NCI-H1694 (cell line): ENCODE results near the gene LMF1.

Source experiments
- DNase-seq: peaks from one replicate; lab custom pipeline; 2025; lab: John Stamatoyannopoulos, UW

LMF1 gene

DNA sequence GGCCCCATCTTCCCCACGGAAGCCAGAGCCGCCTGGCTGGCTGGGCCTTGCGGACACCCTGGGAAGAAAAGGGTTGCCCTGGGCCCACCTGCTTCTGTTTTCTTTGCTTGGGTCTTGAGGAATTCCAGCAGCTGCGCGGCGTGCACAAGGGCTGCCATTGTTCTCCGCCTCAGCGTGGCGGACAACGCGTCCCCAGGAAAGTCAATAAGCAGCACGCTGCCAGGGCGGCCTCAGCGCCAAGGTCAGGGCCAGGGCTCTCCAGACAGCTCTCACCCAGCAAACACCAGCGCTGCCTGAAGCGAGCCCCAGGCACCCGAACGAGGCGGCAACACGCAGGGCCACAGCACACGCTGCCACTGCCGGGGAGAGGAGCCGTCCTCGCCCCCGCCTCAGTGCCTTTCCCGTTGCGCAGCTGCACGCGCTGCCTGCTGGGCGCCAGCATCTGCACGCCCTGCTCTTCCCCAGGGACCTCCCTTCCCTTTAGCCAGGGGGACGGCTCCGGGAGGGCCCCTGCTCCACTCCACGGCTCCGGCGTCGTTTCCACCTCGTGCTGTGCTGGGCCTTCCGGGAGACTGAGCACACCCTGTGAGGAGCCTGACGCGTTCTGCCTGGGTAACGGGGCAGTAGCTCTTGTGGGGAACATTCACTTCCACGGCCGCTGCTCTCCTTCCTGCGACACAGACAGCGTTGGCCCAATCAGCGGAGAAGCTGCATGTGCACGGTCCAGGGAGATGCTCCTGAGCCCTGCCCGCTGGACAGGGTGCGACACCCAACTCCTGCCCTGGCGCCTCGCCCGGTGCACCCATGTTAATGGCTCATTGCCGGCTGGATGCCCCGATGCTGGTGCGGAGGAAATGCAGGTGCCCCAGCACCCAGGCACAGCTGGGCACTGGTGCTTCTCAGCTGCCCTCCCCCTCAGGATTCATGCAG, 57.8 kb downstream of the LMF1 start:
- DNase-seq: no peak

DNA sequence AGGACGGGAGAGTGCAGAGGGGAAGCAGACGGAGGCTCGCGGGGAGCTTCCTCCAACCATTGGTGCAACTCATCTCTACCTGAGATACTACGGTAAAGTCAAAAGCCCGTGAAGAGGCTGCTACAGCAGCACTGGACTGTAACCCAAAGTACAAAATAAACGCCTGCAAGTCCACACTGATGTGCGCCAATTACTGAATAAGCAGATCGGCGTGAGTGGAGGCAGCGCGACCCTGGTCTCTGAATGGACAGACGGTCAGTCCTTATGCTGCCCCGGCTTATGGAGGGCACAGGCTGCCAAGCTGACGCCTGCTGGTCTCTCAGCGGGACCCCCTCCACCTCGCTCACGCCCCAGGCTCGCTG, 58.5 kb downstream of the LMF1 start:
- DNase-seq: no peak

DNA sequence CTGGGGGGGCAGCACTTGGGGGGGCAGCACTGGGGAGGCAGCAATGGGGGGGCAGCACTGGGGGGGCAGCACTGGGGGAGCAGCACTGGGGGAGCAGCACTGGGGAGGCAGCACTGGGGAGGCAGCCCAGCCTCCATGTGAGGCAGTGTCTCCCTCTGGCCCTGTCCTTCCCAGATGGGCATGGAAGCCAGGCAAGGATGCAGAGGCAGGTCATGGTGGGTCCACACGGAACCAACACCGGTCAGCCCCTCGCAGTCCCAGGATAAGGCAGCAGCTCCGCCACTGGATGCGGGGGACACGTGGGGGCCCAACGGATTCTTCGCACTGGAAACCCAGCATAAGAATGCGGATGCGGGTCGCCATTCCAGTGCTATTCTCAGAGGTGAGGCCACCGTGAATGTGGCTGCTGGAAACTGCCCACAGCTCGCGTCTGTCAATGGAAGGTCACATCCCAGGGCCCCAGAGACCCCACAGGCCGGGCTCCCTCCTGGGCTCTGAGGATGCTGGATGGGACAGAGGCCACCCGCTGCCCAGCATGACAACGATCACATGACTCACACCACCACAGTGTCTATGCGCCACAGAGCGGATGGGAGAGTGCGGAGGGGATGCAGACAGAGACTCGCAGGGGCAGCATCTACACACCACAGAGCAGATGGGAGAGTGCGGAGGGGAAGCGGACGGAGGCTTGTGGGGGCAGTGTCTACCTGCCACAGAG, 59.0 kb downstream of the LMF1 start:
- no peak for DNase-seq

DNA sequence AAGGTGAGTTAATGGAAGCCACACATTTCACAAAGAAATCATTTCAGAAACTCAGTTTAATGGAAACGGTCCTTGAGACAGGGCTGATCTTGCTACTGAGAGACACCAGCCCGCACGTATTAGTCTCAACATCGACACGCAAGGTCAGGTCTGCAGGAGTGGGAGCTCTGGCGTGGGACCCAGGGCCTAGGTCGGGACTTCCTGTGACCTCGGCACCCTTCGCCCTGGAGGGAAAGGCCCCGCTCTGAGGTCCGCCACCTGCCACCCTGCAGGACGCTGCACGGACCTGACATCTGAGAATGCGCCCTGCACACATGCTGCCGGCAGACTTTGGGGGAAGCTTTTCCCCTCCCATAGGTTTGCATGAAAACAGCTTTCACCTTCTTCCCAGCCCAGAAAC, 59.7 kb downstream of the LMF1 start:
- DNase-seq: no peak

DNA sequence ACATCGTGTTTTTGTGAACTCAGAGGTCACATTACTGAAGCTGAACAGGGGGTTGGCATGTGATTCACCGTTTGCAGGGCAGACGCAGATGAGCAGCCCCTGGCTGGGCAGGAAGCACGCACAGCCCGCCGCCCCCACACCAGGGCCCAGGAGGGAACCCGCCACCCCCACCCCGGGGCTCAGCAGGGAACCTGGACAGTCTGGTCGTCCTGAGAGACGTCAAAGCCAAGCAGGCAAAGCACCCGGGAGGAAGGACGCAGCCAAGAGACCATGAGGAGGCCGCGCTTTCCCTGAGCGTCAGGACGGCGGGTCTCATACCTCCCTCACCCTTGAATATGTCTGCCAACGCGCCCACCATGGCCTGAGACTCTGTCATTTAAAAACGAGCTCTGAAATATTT, 60.6 kb downstream of the LMF1 start:
- DNase-seq: no peak

DNA sequence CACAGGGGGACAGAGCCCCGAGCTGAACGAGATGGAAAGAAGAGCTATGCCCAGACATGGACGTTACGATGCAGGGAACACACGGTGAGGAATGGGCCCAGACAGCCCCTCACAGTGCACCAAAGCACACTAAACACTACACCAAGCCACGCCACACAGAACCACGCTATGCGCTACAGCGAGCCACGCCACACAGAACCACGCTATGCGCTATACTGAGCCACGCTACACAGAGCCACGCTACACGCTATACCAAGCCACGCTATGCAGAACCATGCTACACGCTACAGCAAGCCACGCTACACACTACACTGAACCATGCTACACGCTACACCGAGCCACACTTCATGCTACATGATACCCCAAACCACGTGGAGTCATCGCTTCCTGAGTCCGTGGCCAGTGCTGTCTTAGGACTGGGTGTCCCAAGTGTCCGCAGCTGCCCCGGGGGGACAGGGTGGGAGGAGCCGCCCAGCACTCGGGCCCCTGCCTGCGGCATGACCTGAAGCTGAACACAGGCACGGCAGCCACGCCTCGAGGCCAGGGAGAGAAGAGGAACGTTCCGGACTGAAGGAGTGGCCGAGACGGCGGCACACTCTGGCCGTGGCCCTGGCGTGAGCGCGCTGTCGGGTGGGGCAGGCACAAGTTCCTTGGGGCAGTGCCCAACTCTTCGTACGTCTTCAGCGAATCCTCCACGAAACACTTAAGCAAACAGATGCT, 61.3 kb downstream of the LMF1 start:
- DNase-seq: no peak

DNA sequence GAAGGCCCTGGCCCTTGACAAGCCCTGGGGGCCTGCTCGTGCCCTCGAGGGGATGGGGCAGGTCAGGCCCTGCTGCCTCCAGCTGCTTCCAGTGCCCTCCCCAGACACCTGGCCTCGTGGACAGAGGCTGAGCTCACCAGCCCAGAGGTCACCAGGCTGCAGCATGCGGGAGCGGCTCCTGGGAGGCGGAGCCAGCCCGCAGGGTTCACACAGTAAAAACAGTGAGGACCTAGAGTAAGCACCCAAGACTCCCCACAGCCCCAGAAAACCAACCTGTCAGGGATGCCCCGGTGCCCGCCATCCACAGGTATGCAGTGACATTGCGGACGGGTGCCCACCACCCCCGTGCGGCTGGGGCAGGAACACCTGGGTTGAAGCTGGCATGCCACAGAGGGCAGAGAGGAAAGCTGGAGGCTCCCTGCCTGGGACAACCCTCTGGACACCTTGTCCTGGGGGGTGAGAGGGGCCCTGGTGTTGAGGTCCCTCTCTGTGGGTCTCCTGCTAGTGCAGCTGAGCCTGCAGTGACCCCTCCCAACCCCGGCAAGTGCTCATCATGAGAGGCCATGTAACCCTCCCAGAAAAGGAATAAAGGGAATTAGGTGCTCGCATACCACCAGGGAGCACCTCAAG, 62.1 kb downstream of the LMF1 start:
- DNase-seq: no peak

DNA sequence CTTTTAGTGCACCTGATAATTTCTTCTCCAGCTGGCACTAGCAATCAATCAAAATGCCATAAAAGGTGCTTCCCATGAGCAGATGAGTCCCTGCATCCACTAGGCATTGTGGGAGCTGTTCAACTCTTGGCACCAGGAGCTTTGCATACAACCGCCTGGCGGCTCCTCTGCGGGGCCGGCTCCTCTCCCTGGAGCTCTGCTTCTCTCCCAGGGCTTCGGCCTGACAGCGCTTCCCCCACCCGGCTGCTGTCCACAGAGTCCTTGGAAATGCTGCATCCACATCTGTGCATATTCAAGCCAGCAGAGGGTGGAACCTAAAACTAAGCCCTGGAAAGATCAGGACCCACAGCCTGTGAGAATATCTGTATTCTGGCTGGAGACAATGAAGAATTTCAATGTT, 62.9 kb downstream of the LMF1 start:
- DNase-seq: no peak

DNA sequence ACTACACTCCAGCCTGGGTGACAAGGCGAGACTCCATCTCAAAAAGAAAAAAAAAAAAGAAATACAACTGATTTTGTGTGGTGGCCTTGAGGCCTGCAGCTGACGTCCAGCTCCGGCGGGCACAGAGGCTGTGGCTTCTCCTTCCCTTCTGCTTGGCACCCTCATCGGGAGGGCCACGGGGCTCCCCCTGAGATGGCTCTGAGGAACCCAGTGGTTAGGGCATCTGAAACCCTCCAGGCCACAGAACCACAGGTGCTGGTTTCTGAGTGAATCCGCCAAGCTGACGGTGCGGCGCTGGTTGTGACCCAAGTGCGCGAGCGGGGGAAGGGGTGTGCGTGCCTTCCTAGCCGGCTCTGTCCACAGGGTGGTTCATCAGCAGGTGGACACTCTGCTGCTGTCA, 63.4 kb downstream of the LMF1 start:
- DNase-seq: no peak

DNA sequence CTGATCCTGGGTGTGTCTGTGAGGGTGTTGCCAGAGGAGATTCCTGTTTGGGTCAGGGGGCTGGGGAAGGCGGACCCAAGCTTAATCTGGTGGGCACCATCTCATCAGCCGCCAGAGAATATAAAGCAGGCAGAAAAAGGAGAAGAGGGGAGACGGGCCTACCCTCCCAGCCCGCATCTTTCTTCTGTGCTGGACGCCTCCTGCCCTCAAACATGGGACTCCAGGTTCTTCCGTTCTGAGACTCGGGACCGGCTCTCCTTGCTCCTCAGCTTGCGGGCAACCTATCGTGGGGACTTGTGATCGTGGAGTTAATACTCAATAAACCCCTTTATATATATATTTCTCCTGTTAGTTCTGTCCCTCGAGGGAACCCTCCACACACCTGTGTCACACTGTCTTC, 64.5 kb downstream of the LMF1 start:
- no peak for DNase-seq

DNA sequence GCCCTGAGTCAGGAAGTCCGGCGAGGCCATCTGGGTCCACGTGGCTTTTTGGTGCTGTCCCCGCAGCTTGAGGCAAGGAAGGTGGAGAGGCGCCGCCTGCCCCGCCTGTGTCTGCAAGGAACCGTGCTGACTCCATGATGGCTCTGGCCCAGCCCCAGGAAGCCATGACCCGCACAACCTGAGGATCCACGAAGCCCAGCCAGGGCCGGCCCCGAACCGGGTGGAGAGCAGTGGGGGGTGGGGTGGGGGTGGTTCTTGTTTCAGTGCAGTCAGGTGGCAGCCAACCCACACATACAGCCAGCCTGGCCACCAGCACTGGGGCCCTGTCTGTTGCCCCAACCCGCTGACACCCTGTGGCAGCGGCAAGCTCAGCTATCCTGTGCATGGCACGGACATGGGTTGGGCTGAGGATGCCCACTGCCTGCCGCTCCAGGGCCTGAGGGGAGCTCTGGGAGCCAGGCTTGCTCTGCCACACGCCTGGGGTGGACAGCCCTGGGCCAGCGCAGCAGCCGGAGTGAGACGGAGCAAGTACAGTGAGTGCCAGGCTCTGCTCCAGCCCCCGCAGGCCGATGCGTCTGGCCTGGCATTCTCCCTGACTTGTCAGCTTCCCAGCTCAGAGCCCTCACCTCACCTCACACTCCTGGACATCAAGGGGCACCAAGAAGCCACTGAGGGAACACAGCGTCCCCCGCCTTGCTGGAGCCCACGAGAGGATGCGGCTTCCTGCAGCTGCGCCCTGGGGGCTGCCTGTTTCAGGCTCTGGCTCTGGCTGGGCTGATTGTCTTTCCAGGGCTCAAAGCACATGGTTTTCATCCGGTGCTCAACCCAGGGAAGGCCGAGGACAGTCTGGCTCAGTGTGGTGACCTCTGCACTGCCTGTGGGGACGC, 68.8 kb downstream of the LMF1 start:
- no peak for DNase-seq

DNA sequence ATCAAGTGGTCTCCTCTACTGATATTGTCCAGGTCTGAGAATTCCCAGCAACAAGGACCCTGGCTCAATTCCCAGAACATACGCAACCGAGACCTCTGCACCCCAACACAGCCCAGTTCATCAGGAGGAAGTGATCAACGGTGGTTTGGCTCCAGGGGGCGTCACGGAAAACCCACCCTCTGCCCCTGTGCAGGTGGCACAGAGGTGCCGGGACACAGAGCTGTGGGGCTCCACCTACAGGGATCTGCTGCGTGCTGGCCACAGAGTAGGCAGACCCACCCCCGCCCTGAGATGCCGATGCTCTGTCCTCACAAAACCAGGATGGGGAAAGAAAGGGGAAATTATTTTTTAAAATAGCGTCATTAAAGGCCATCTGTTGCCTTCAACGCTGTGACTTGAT, 69.6 kb downstream of the LMF1 start:
- no peak for DNase-seq

DNA sequence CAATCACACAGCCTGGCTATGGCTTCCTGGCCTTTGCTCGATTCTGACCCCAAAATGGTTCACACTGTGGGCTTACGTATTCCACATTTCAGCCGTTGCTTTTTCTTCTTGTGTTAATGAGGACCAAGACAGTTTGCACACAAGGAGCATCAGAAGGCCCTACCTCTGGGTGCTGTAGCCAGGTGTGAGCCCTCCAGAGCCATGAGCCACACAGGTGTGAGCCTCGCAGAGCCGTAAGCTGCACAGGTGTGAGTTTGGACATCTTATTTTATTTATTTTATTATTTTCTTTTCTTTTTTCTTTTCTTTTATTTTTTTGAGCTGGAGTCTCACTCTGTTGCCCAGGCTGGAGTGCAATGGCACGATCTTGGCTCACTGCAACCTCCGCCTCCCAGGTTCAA, 70.6 kb downstream of the LMF1 start:
- DNase-seq: no peak

DNA sequence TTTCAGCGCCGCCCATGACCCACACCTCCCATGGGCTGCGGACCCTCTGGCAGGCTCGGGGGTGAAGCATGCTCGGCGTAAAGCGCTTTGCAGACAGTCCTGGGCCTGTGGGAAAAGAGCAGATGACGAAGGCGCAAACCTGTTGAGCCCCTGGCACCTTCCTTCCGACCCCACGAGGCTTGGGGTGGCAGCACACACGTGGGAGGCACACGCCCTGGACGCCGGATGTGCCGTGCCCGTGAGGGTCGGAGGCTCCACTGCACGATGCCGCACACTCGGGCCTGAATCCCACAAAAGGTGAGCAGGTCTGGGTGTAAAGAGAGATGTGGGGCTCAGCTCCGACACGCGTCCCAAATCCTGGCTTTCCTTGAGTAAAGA, 71.1 kb downstream of the LMF1 start:
- no peak for DNase-seq

DNA sequence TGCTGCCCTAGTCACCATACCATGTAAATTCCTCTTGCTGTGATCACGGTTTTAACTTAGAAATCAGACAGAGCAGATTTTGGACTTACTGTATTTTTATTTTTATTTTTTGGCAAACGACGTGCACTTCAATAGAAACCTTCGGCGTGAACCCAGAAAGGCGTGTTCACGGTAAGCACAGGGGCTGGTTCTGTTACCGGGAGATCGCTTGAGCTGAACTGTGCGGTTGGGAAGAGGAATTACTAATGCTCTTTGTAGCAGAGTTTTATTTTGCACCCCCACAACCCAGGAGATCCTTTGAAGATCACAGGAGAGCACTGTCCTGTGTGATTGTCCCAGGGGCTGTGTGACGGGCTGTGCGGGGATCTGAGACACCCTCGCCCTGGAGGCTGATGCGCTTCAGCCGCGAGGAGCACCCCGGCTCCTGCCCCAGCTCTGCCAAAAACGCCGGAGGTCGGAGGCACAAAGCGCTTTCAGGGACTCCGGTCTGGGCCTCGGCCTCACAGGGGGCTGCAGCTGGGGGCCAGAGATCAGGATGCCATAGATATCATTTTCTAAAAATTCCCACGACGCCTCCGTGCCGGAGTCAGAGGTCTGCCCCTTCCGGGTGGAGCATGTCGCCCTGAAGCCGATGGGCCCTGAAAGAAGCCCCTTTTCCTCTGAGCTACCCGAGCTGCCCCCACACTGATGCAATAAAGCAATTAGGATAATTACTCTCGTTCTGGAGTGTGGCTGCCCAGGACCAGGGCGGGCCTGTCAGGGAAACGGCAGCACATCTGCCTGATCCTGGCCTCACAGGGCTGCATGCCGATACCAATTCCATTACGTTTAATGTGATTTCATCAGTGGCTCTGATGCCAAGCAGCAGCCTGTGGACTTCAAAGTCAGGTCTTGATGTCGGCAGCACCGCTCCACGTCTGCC, 71.8 kb downstream of the LMF1 start:
- no peak for DNase-seq

DNA sequence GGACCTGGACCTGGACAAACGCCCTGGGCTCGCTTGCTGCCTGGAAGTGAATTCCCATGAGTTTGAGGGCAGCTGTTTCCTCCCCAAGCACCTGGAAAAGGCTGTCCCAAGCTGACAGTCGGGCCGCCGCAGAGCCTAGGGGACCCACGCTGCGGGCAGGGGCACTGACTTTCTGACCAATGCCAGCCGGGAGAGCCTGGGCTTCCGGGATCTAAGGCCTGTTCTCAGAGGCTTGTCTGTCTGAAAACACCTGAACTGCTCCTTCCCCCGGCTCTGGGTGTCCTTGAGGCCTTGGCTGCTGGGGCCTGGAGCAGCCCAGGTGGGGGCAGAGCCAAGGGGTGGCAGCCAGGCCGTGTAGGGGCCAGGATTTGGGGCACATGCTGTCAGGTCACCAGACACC, 72.6 kb downstream of the LMF1 start:
- no peak for DNase-seq

DNA sequence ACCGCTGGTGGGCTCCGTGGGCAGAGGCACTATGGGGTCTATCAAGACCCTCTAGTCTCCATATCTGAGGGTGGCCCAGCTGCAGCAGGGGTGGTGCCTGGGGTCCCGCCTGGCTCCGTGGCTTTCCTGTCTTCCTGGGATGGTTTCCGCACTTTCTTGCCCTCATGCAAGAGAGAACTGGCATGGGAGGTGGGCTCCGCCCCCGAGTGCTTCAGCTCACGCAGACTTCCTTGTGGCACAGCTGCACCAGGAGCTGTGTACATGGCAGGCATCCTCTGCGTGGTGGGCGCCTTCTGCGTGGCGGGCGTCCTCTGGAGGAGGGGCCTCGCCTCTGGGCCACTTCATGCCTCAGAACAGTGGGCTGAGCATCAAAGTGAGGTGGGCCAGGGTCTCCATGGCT, 73.1 kb downstream of the LMF1 start:
- DNase-seq: no peak

DNA sequence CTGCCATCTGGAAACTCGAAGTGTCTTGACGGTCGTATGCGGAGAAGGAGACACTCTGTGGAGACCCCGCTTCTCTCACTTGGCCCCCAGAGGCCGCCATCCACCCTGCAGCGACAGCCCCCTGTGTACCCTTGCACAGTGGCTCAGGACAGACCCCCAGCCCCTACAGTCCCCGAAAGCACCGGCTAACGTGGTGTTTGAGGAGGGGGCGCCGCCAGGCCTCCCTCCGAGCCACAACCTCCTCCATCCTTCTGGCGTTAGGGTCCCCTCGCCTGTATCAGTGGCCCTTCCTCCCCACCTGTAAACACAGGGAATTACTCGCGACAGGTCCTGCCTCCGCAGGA, 73.6 kb downstream of the LMF1 start:
- no peak for DNase-seq

DNA sequence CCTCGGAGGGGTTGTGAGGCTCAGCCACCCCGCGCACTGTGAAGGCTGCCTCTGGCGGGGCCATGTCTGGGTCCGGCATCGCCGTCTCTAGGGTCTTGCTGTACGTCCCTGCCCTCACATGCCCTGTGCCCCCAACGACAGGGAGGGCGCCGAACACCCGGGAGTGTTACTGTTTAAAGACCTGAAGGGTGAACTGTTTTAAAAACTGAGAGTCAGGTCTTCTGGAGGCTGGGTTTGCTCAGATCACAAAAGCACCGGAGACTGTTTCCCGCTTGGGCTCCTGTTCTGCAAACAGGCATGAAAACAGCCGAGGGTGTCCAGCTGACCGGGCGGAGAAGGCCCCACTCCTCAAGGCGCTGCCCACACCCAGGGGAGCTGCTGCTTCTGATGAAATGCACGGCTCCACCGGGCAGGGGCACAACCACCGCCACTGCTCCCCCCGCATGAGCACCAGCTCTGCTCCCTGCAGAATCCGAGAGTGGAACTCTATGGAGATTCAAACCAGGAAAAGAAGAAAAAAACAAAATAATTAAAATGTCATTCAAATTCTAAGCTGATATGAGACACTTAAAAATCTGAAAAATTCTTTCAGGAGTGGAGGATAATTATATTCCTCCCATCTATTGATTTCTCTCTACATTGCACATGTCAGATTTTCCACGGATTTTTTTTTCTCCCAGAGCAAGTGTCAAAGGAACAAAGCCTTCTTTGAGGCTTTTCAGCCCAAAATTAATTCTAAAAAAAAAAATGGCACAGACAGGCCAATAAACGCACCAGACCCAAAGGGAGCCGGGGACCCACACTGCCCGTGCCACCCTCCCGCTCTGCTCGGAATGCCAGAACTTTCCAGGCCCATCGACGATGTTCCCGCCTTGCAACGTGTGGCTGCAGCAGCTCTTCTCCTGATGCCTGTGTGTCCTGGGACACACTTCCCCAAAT, 74.3 kb downstream of the LMF1 start:
- no peak for DNase-seq
